Stimulated activated naive CD8-positive, alpha-beta T cell treated with anti-CD3 and anti-CD28 coated beads, Interleukin-15, Interleukin-2, amounts not matched to agents 100 ng/mL and 50 ng/mL, for 24 hours (primary cell): ENCODE measurements around the gene PPP1R13B.

ENCODE experiments used
- H3K27ac Mint-ChIP-seq: one replicate; pipeline ENCODE4 v1.8.0; 2021; ENCODE audit warnings: mild to moderate bottlenecking, mixed read lengths
- H3K27me3 Mint-ChIP-seq: one replicate; pipeline ENCODE4 v1.8.0; 2021; ENCODE audit warnings: mixed read lengths
- H3K36me3 Mint-ChIP-seq: one replicate; pipeline ENCODE4 v1.8.0; 2021; ENCODE audit warnings: low read depth, mixed read lengths
- H3K4me1 Mint-ChIP-seq: one replicate; pipeline ENCODE4 v1.8.0; 2021; ENCODE audit warnings: low read depth, mixed read lengths
- H3K4me3 Mint-ChIP-seq: one replicate; pipeline ENCODE4 v1.8.0; 2021; ENCODE audit warnings: mild to moderate bottlenecking, mixed read lengths
- H3K9me3 Mint-ChIP-seq: one replicate; pipeline ENCODE4 v1.8.0; 2021; ENCODE audit warnings: mixed read lengths

The PPP1R13B gene

GRCh38 chr14:103870144-103870876, 22.9 kb upstream of the PPP1R13B start:
- Mint-ChIP-seq H3K27ac (no peak overlapping the region), H3K36me3 (no peaks in the 10 kb centered on the region), H3K4me1 (peaks cover 21% of the 10 kb centered on the region), H3K27me3 (no peaks in the 10 kb centered on the region), H3K9me3 (no peaks in the 10 kb centered on the region), H3K4me3 (no peak overlapping the region)

- Mint-ChIP-seq H3K27me3 (no peaks in the 10 kb centered on the region), H3K9me3 (no peaks in the 10 kb centered on the region), H3K36me3 (no peaks in the 10 kb centered on the region), H3K4me3 (no peak overlapping the region), H3K27ac (no peak overlapping the region), H3K4me1 (peaks cover 15% of the 10 kb centered on the region)
Observed at GRCh38 chr14:103869406-103870143, 22.2 kb upstream of the PPP1R13B start.

- Mint-ChIP-seq H3K9me3 (no peaks in the 10 kb centered on the region), H3K4me1 (peaks cover 8% of the 10 kb centered on the region), H3K27ac (no peak overlapping the region), H3K4me3 (no peak overlapping the region), H3K36me3 (no peaks in the 10 kb centered on the region), H3K27me3 (no peaks in the 10 kb centered on the region)
Observed at GRCh38 chr14:103868242-103868897, 21.0 kb upstream of the PPP1R13B start.

- Mint-ChIP-seq H3K27me3 (no peaks in the 10 kb centered on the region), H3K36me3 (no peaks in the 10 kb centered on the region), H3K4me1 (peaks cover 4% of the 10 kb centered on the region), H3K27ac (no peak overlapping the region), H3K4me3 (no peak overlapping the region), H3K9me3 (no peaks in the 10 kb centered on the region)
Observed at GRCh38 chr14:103867523-103867953, 20.2 kb upstream of the PPP1R13B start.

- Mint-ChIP-seq H3K27ac (no peak overlapping the region), H3K9me3 (no peaks in the 10 kb centered on the region), H3K4me1 (no peaks in the 10 kb centered on the region), H3K36me3 (no peaks in the 10 kb centered on the region), H3K4me3 (no peak overlapping the region), H3K27me3 (no peaks in the 10 kb centered on the region)
Observed at GRCh38 chr14:103867020-103867419, 19.6 kb upstream of the PPP1R13B start.

GRCh38 chr14:103863245-103863644, 15.9 kb upstream of the PPP1R13B start:
- no peak overlapping the region for H3K4me3 Mint-ChIP-seq
- H3K9me3 Mint-ChIP-seq: no peaks in the 10 kb centered on the region
- H3K4me1 Mint-ChIP-seq: no peaks in the 10 kb centered on the region
- no peak overlapping the region for H3K27ac Mint-ChIP-seq
- H3K36me3 Mint-ChIP-seq: no peaks in the 10 kb centered on the region
- H3K27me3 Mint-ChIP-seq: no peaks in the 10 kb centered on the region

GRCh38 chr14:103862393-103862782, 15.0 kb upstream of the PPP1R13B start:
- Mint-ChIP-seq H3K36me3 (no peaks in the 10 kb centered on the region), H3K4me3 (no peak overlapping the region), H3K27ac (no peak overlapping the region), H3K27me3 (no peaks in the 10 kb centered on the region), H3K4me1 (no peaks in the 10 kb centered on the region), H3K9me3 (no peaks in the 10 kb centered on the region)

- H3K9me3 Mint-ChIP-seq: no peaks in the 10 kb centered on the region
- no peak overlapping the region for H3K27ac Mint-ChIP-seq
- H3K36me3 Mint-ChIP-seq: no peaks in the 10 kb centered on the region
- H3K4me3 Mint-ChIP-seq: no peak overlapping the region
- H3K27me3 Mint-ChIP-seq: no peaks in the 10 kb centered on the region
- H3K4me1 Mint-ChIP-seq: no peaks in the 10 kb centered on the region
Observed at GRCh38 chr14:103861413-103862392, 14.3 kb upstream of the PPP1R13B start.

- Mint-ChIP-seq H3K36me3 (no peaks in the 10 kb centered on the region), H3K9me3 (no peaks in the 10 kb centered on the region), H3K4me1 (no peaks in the 10 kb centered on the region), H3K27ac (no peak overlapping the region), H3K27me3 (no peaks in the 10 kb centered on the region), H3K4me3 (no peak overlapping the region)
Observed at GRCh38 chr14:103859416-103860202, 12.2 kb upstream of the PPP1R13B start.

- Mint-ChIP-seq H3K36me3 (no peaks in the 10 kb centered on the region), H3K27ac (no peak overlapping the region), H3K4me3 (no peak overlapping the region), H3K9me3 (no peaks in the 10 kb centered on the region), H3K4me1 (no peaks in the 10 kb centered on the region), H3K27me3 (no peaks in the 10 kb centered on the region)
Observed at GRCh38 chr14:103858063-103858781, 10.8 kb upstream of the PPP1R13B start.

- H3K4me3 Mint-ChIP-seq: no peak overlapping the region
- peak overlapping the region; percentile 41 for H3K27ac Mint-ChIP-seq
- no peaks in the 10 kb centered on the region for H3K27me3 Mint-ChIP-seq
- H3K9me3 Mint-ChIP-seq: no peaks in the 10 kb centered on the region
- no peaks in the 10 kb centered on the region for H3K36me3 Mint-ChIP-seq
- H3K4me1 Mint-ChIP-seq: no peaks in the 10 kb centered on the region
Observed at GRCh38 chr14:103857256-103857655, 9.9 kb upstream of the PPP1R13B start.

- Mint-ChIP-seq H3K27me3 (no peaks in the 10 kb centered on the region), H3K9me3 (no peaks in the 10 kb centered on the region), H3K27ac (no peak overlapping the region), H3K4me3 (no peak overlapping the region), H3K4me1 (no peaks in the 10 kb centered on the region), H3K36me3 (no peaks in the 10 kb centered on the region)
Observed at GRCh38 chr14:103856607-103857006, 9.2 kb upstream of the PPP1R13B start.

GRCh38 chr14:103856105-103856504, 8.7 kb upstream of the PPP1R13B start:
- Mint-ChIP-seq H3K27me3 (no peaks in the 10 kb centered on the region), H3K9me3 (no peaks in the 10 kb centered on the region), H3K4me3 (no peak overlapping the region), H3K27ac (no peak overlapping the region), H3K36me3 (no peaks in the 10 kb centered on the region), H3K4me1 (no peaks in the 10 kb centered on the region)
